HG02571 (cell line): ENCODE results near the gene TEX19.
"Not testable (repeated sequence)": the region's sequence is repeated elsewhere in the genome, so short reads cannot be mapped to it uniquely, and the experiment has no call there.

ENCODE experiments used
- ATAC-seq: cut with Tn5 transposase; IDR thresholded peaks from one replicate; pipeline ENCODE4 v1.9.1; 2021; ENCODE audit warnings: mild to moderate bottlenecking, moderate library complexity; ENCODE audit not compliant: unreplicated experiment

Gene TEX19

GRCh38 chr17:82403662-82404660 is 44.9 kb downstream of the TEX19 start:
- ATAC-seq = no peak

- ATAC-seq = no peak
Measured at GRCh38 chr17:82405051-82405450, 46.0 kb downstream of the TEX19 start.

GRCh38 chr17:82406131-82406671 is 47.2 kb downstream of the TEX19 start:
- no peak for ATAC-seq

GRCh38 chr17:82407255-82407654 is 48.2 kb downstream of the TEX19 start:
- ATAC-seq = no peak

GRCh38 chr17:82408288-82408937 is 49.4 kb downstream of the TEX19 start:
- ATAC-seq = no peak

GRCh38 chr17:82408938-82409318 is 49.9 kb downstream of the TEX19 start:
- no peak for ATAC-seq

GRCh38 chr17:82410014-82410716 is 51.1 kb downstream of the TEX19 start:
- ATAC-seq = no peak

- ATAC-seq = no peak
Measured at GRCh38 chr17:82411396-82412053, 52.5 kb downstream of the TEX19 start.

- ATAC-seq = not testable (repeated sequence)
Measured at GRCh38 chr17:82412081-82412480, 53.0 kb downstream of the TEX19 start.

GRCh38 chr17:82412535-82413520 is 53.8 kb downstream of the TEX19 start:
- no peak for ATAC-seq
